HAP-1 (cell line): ENCODE results near the gene FMO2.

Experiments
- DNase-seq, 2 experiments: peaks; one replicate each; pipeline ENCODE4 v3.0.0-alpha.2; 2016 to 2020; ENCODE audit warnings: low spot score in 2 of 2
- H3K27me3 ChIP-seq: fragments of 250-450 bp; sonication (Bioruptor Pico); 2 replicates; pipeline ENCODE4 v1.5.1; 2020; ENCODE audit warnings: low read depth, mild to moderate bottlenecking, moderate library complexity
- H3K36me3 ChIP-seq: fragments of 250-450 bp; sonication (Bioruptor Pico); replicated peaks from 2 replicates; pipeline ENCODE4 v1.5.1; 2020; ENCODE audit warnings: mild to moderate bottlenecking
- H3K4me1 ChIP-seq: fragments of 250-450 bp; sonication (Bioruptor Pico); 2 replicates; pipeline ENCODE4 v1.5.1; 2020; ENCODE audit warnings: mild to moderate bottlenecking
- H3K4me3 ChIP-seq: fragments of 250-450 bp; sonication (Bioruptor Pico); 2 replicates; pipeline ENCODE4 v1.5.1; 2020; ENCODE audit warnings: mild to moderate bottlenecking, moderate library complexity
- H3K9me3 ChIP-seq: fragments of 250-450 bp; sonication (Bioruptor Pico); 2 replicates; pipeline ENCODE4 v1.5.1; 2020; ENCODE audit warnings: mild to moderate bottlenecking, moderate library complexity
- in situ Hi-C: fragments of 300-500 bp; cut with MboI; formaldehyde crosslinking; loops from 3 replicates; pipeline ENCODE4 v1.14.3; 2020; ENCODE audit warnings: low sequenced_read_pairs, inconsistent platforms, mixed read lengths

The FMO2 gene

DNA sequence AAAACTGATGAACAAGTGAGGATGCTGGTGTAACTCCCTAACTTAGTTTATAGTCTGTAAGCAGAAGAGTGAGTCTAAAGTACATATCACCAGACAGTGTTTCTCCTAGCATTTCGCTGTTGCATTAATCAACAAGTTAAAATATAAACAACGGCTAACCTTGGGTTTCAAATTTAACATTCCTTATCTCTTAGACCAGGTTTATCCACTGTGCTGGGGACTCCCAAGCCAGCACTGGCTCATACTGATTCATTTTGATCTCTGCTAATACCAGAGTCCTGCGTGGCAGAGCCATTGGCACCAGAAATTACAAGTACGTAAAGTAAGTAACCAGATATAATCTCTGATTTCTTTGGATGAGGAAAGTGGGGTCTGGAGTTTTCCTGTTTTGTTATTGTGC is 63.2 kb downstream of the FMO2 start, which contains the start of gene FMO1:
TSS of gene FMO1 (plus strand) at position 193 of the 400 bp plus-strand sequence. CDS start 9,594 bp downstream, outside the sequence.
- H3K9me3 ChIP-seq: no peaks in the 10 kb centered on the region
- in situ Hi-C loops: no loop called here
- no peak for DNase-seq
- H3K4me3 ChIP-seq: no peak within 1 kb of the TSS
- no peaks in the 10 kb centered on the region for H3K36me3 ChIP-seq
- H3K4me1 ChIP-seq: no peaks in the 10 kb centered on the region
- H3K27me3 ChIP-seq: peaks cover 24% of the 10 kb centered on the region

DNA sequence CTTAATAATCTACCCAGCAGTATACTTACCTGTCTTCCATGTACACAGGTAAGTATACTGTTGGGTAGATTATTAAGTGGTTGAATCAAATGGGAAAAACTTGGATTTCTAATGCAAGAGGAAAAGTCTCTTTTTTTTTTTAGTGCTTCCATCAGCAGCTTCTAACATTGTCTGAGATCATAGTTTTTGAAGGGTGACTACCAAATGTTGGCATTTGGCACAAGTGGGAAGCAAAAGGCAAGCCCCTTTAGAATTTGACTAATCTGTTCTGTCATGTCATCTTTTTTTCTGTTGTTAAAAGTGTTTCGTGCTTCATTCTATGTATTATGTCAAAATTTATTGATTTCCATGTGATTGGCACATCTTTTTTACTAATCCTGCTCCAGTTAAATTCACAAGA is 63.7 kb downstream of the FMO2 start:
- no peaks in the 10 kb centered on the region for H3K4me1 ChIP-seq
- in situ Hi-C loops: no loop called here

DNA sequence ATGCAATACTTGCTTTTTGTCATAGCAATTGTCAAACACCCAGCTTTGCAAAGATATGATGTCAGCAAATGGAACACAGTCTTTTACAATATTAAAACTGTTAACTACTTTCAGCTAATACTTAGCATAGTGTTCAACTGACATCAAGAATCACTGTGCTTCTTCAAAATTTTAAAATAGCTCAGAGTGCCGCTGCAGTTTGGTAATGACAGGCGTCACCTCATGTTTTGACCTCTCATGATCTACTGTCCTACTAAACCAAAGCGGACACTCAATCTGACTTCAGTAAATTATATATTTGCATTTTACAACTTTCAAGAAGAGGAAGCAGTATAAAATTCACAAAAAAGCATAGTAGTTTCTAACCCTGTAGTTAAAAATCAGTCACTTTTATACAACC is 65.2 kb downstream of the FMO2 start:
- Histone ChIP-seq H3K36me3 (no peaks in the 10 kb centered on the region), H3K27me3 (peaks cover 25% of the 10 kb centered on the region), H3K9me3 (no peaks in the 10 kb centered on the region), H3K4me3 (no peak overlapping the region), H3K4me1 (no peaks in the 10 kb centered on the region)
- DNase-seq: no peak
- in situ Hi-C loops: no loop called here

More for the DNA sequence above, 63.7 kb downstream of the FMO2 start:
- no peak for DNase-seq
- Histone ChIP-seq H3K27me3 (peaks cover 24% of the 10 kb centered on the region), H3K4me3 (no peak overlapping the region), H3K9me3 (no peaks in the 10 kb centered on the region), H3K36me3 (no peaks in the 10 kb centered on the region)

DNA sequence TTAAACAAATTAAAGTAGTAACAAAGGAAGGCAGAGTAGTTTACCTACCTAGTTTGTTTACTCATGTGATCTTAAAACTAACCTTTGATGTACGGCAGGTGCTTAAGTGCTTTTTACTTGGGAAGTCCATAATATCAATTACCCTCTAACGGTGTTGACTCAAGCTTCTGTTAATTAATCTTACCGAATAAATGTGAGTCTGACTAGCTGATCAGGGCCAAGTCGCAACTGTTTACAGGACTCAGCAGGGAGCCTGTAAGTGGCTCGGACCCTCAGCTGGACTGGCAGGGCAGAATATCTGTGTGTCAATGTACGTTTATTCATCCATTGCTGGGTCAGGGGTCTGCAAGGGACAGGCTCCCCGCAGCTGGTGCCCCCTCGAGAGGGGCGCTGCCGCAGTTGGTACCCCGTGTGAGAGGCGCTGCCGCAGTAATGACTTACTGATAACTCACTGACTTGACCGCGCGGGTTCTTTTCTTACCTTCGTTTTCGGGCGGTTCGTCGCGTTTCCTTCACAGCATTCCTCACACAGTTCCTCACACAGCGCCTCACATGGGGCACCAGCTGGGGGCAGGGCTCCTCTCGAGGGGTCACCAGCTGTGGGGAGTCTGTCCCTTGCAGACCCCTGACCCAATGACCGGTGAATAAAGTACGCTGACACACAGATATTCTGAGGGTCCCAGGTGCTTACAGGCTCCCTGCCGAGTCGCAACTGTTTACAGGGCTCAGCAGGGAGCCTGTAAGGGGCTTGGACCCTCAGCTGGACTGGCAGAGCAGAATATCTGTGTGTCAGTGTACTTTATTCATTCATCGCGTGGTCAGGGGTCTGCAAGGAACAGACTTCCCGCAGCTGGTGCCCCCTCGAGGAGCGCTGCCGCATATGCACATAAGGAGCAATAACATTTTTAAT is 66.2 kb downstream of the FMO2 start:
- Histone ChIP-seq H3K4me1 (no peaks in the 10 kb centered on the region), H3K36me3 (no peaks in the 10 kb centered on the region), H3K9me3 (no peaks in the 10 kb centered on the region), H3K4me3 (peak overlapping the region; percentile 38), H3K27me3 (peaks cover 25% of the 10 kb centered on the region)
- in situ Hi-C loops: no loop called here
- DNase-seq: peak; percentile 42 to 81

DNA sequence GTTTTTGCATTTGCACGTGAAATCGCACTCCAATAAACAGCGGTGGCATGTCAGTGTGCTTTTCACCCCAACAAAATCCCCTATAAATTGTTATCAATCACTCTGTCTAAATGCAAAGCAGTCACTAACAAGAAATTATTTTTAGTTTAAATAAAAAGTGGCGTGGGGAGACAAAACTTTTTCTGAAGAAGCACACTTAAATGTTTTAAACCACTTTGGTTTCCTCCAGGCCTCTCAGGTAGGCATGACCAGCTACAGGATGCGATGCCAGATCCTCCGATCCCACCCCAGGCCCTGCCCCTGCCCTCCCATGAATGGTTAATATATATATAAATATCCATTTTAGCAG is 66.8 kb downstream of the FMO2 start:
- Histone ChIP-seq H3K4me1 (no peaks in the 10 kb centered on the region), H3K36me3 (no peaks in the 10 kb centered on the region), H3K9me3 (no peaks in the 10 kb centered on the region), H3K27me3 (peaks cover 25% of the 10 kb centered on the region), H3K4me3 (peak overlapping the region; percentile 38; the same call in 1 of the 2 replicates)
- DNase-seq: no peak
- in situ Hi-C loops: no loop called here

DNA sequence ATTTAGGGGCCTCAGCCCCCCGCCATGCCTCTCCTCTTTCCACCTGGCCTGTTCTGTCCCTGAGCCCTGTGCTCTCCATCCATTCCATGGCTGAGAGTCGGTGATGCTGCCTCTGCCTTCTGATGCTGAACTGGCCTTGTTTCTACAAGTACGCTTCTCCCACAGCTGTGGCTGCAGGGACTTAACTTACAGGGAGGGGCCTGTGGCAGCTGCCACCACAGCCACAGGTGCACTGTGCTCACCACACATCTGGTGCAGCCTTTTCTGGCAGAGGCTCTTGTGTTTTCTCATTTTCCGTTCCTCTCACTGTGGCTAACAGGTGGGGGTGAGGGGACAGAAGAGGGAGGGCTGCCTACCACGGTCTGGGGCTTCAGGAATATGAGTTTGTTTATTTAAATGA is 67.4 kb downstream of the FMO2 start:
- Histone ChIP-seq H3K4me3 (no peak overlapping the region), H3K4me1 (no peaks in the 10 kb centered on the region), H3K9me3 (no peaks in the 10 kb centered on the region), H3K27me3 (peaks cover 25% of the 10 kb centered on the region), H3K36me3 (no peaks in the 10 kb centered on the region)
- in situ Hi-C loops: no loop called here
- no peak for DNase-seq

DNA sequence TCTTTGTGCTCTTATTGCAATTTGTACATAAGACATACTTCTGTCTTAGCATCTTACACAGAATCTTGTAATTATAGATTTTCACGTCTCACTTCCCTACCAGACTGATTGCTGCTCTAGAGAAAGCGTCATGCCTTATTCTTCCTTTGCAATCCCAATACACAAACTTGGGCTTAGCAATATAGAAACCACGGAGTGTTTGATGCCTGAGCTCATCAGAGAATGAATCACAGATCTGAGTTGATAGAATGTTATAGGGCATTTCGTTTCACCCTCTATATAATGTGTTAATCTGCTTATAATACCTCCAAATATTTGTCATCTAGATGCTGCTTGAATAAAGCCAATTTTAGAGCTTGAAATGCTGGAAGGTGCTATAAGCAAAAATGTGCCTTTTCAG is 69.8 kb downstream of the FMO2 start:
- in situ Hi-C loops: no loop called here
- Histone ChIP-seq H3K36me3 (no peaks in the 10 kb centered on the region), H3K4me1 (no peaks in the 10 kb centered on the region), H3K27me3 (peaks cover 11% of the 10 kb centered on the region), H3K4me3 (no peak overlapping the region), H3K9me3 (no peaks in the 10 kb centered on the region)
- DNase-seq: no peak

DNA sequence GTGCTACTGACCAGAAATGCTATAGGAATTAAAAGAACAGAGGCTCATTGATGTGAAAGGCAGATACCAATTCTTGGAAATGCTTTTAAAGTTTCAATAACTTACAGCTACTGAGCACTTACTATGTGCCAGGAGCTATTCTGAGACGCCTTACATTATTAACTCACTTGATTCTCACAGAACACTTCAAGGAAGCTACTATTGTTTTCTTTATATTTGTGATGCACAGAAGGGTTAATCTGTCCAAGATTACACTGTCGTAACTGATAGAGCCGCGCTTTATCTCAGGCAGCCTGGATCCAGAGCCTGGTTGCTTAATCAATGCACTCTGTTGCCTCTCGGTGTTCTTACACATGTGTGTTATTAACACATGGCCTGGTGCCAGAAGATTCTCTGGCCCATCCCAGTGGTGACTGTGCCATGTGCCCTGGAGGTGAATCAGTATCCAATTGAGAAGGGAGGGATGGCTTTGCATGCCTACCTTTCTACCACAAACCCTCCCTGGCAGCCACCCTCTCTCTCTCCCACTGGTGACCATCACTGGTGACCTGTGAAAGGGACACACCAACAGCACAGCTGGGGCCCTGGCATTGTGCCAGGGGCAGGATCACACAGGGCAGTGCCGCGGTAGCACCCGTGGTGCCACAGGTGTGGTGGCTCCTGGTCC is 72.0 kb downstream of the FMO2 start:
- H3K27me3 ChIP-seq: peaks cover 3% of the 10 kb centered on the region
- DNase-seq: no peak
- H3K9me3 ChIP-seq: no peaks in the 10 kb centered on the region
- H3K4me3 ChIP-seq: no peak overlapping the region
- H3K4me1 ChIP-seq: no peaks in the 10 kb centered on the region
- in situ Hi-C loops: no loop called here
- no peaks in the 10 kb centered on the region for H3K36me3 ChIP-seq

DNA sequence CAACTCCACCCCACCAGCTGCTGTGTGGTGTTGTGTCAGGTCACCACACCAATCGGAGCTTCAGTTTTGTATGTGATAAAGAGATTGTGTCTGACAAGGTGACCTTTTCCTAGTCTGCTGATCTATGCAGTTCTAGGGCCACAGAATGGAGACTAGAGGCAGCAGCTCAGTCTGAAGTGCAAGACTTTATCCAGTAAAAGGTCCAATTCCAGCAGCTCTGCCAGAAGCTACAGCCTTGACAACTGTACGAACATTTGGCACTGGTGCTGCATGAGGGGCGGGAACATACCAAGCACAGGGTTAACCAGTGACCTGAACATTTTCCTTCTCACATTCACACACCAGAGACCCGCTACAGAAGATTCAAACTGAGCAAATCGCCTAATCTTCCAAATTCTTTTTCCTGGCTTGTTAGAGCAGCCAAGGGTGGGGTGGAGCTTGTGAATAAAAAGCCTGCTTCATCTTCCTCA is 72.5 kb downstream of the FMO2 start:
- peaks cover 3% of the 10 kb centered on the region; the same call in 1 of the 2 replicates for H3K27me3 ChIP-seq
- DNase-seq: no peak
- H3K36me3 ChIP-seq: no peaks in the 10 kb centered on the region
- H3K4me1 ChIP-seq: no peaks in the 10 kb centered on the region
- no peaks in the 10 kb centered on the region for H3K9me3 ChIP-seq
- in situ Hi-C loops: no loop called here
- H3K4me3 ChIP-seq: no peak overlapping the region

DNA sequence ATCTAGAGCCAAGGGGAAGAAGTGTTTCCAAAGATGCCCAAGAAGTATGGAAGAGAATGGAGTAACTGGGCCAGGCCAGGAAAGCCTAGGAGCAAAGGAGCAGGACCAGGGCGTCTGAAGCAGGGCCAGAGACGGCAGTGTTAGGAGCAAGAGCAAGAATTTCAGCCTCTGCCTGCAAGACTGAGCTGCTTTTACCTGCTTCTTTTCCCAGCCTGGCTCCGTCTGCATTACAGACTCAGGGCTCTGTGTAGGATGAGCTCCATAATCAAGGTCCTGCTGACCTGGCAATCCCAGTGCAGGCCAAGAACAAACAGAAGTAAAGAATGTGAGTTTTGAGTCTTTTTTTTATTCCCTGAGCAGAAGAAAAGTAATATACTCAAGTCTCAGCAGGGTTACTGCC is 73.3 kb downstream of the FMO2 start:
- H3K9me3 ChIP-seq: no peaks in the 10 kb centered on the region
- no peak overlapping the region for H3K4me3 ChIP-seq
- H3K27me3 ChIP-seq: peaks cover 3% of the 10 kb centered on the region; the same call in 1 of the 2 replicates
- no peak for DNase-seq
- in situ Hi-C loops: no loop called here
- no peaks in the 10 kb centered on the region for H3K36me3 ChIP-seq
- no peaks in the 10 kb centered on the region for H3K4me1 ChIP-seq

DNA sequence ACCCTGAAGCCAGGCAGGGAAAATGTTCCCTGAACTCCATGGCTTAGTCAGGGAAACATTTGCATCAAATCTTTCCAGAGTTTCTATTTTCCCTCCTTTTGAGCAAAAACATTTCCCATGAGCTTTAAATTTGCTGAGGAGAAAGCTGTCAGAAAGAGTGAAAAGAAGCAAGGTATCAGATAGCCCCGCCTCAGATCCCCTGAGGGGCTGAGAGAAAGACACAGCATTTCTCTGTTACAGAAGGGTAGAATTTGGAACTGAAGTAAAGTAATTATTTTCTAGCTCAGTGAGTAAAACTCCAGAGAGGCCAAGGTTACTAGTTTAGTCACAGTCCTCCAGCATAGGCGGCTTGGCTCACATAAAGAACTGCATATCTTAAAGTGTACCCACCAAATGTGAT is 73.8 kb downstream of the FMO2 start:
- no peaks in the 10 kb centered on the region; the same call in 1 of the 2 replicates for H3K27me3 ChIP-seq

More for the DNA sequence above, 73.8 kb downstream of the FMO2 start:
- no peak for DNase-seq
- Histone ChIP-seq H3K9me3 (no peaks in the 10 kb centered on the region), H3K4me1 (no peaks in the 10 kb centered on the region), H3K4me3 (no peak overlapping the region), H3K36me3 (no peaks in the 10 kb centered on the region)
- in situ Hi-C loops: no loop called here
